WTC11 (cell line): Measurements from ENCODE around the gene SORT1. TPM values are rescaled to one million over a fixed set of nuclear protein-coding genes. Genes with fewer than 3 reads are reported as not detected.
A peak's percentile ranks its signal among the peaks of the same experiment; 100 is the strongest.

Experiments
- ATAC-seq: fragments of 200-7000 bp; cut with Tn5 transposase; 2 replicates; pipeline ENCODE4 v1.10.0; 2021; ENCODE audit warnings: mild to moderate bottlenecking, moderate library complexity
- CTCF ChIA-PET: fragments of 300-600 bp; sonication (Branson Sonifier 250); formaldehyde crosslinking; loops from one replicate; lab custom pipeline; 2021; ENCODE audit warnings: antibody characterized with exemption; lab: Charles Lee
- POLR2A ChIA-PET: fragments of 350-600 bp; sonication (Branson Sonifier 250); formaldehyde crosslinking; loops from one replicate; lab custom pipeline; 2021; ENCODE audit warnings: antibody characterized with exemption; lab: Charles Lee
- DNase-seq: peaks from one replicate; pipeline ENCODE4 v3.0.0; 2021; ENCODE audit warnings: low spot score
- H3K27ac Mint-ChIP-seq: 2 replicates; pipeline ENCODE4 v1.8.0; 2021; ENCODE audit warnings: mixed read lengths
- H3K27me3 Mint-ChIP-seq: 2 replicates; pipeline ENCODE4 v1.8.0; 2021; ENCODE audit warnings: low read depth, mild to moderate bottlenecking, moderate library complexity, mixed read lengths
- H3K36me3 Mint-ChIP-seq: 2 replicates; pipeline ENCODE4 v1.8.0; 2021; ENCODE audit warnings: mixed read lengths
- H3K4me1 Mint-ChIP-seq: 2 replicates; pipeline ENCODE4 v1.8.0; 2022; ENCODE audit warnings: mixed read lengths
- H3K4me3 Mint-ChIP-seq: 2 replicates; pipeline ENCODE4 v1.8.0; 2021; ENCODE audit warnings: mild to moderate bottlenecking, moderate library complexity, mixed read lengths
- H3K9me3 Mint-ChIP-seq: 2 replicates; pipeline ENCODE4 v1.8.0; 2021; ENCODE audit warnings: mixed read lengths
- TEAD1 ChIP-seq: sonication (generic); formaldehyde crosslinking; IDR thresholded peaks from 2 replicates; pipeline ENCODE4 v1.8.0; 2022; ENCODE audit warnings: mild to moderate bottlenecking, missing genetic modification reagents
- ZNF263 ChIP-seq: sonication (generic); formaldehyde crosslinking; IDR thresholded peaks from 2 replicates; pipeline ENCODE4 v1.8.1; 2022; ENCODE audit warnings: low read depth, mild to moderate bottlenecking, moderate library complexity, missing genetic modification reagents
- total RNA-seq: library from RNA; stranded (reverse); gene quantifications from 3 replicates; pipeline ENCODE4 v1.2.3, GENCODE V29; 2021
- TF ChIP-seq, protein P1 (sequence below): sonication (generic); formaldehyde crosslinking; IDR thresholded peaks from 2 replicates; pipeline ENCODE4 v1.8.0; 2022; ENCODE audit warnings: missing genetic modification reagents
- TF ChIP-seq, protein P2 (sequence below): sonication (generic); formaldehyde crosslinking; IDR thresholded peaks from 2 replicates; pipeline ENCODE4 v1.8.0; 2022; ENCODE audit warnings: mild to moderate bottlenecking, missing genetic modification reagents
- TF ChIP-seq, protein P3 (sequence below): fragments of 250-450 bp; sonication (Bioruptor Pico); IDR thresholded peaks from 2 replicates; pipeline ENCODE4 v1.9.0; 2021; ENCODE audit warnings: mild to moderate bottlenecking, borderline replicate concordance
- TF ChIP-seq, protein P4 (sequence below): sonication (generic); formaldehyde crosslinking; conservative IDR thresholded peaks from 2 replicates; pipeline ENCODE4 v1.8.1; 2022; ENCODE audit warnings: mild to moderate bottlenecking, missing genetic modification reagents
- TF ChIP-seq, protein P5 (sequence below): sonication (generic); formaldehyde crosslinking; IDR thresholded peaks from 2 replicates; pipeline ENCODE4 v1.8.1; 2023; ENCODE audit warnings: mild to moderate bottlenecking, missing genetic modification reagents
- TF ChIP-seq, protein P6 (sequence below): sonication (generic); formaldehyde crosslinking; IDR thresholded peaks from 2 replicates; pipeline ENCODE4 v1.8.0; 2023; ENCODE audit warnings: missing genetic modification reagents, mild to moderate bottlenecking, borderline replicate concordance
- TF ChIP-seq, protein P7 (sequence below): fragments of 200-600 bp; IDR thresholded peaks from 2 replicates; pipeline ENCODE4 v1.8.0; 2022; ENCODE audit warnings: antibody characterized with exemption
- TF ChIP-seq, protein P8 (sequence below): sonication (generic); formaldehyde crosslinking; IDR thresholded peaks from 2 replicates; pipeline ENCODE4 v1.8.0; 2023; ENCODE audit warnings: missing genetic modification reagents

SORT1 gene
- total RNA-seq, 1 experiment from 2014 or later, result 55.9 TPM

DNA sequence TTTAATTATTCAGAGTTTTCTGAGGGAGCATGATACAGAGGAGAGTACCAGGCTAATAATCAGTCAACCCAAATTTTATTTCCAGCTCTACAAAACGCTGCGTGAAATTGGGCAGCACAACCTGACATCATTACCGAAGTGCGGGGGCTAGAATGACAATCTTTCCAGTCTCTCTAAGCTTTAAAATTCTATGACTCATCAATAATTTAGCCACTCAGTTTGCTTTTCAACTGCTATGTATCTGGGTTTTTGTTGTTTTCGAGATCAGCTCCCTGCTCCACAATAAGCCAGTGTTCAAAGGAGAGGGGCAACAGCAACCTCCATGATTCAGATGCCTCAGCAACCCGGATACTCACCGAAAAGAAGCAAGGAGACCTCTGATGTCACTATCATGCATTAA is 13.9 kb downstream of the SORT1 start:
- DNase-seq, result no peak
- Mint-ChIP-seq H3K27ac (peak overlapping the region; percentile 69), H3K4me1 (peaks cover 33% of the 10 kb centered on the region), H3K36me3 (peaks cover 10% of the 10 kb centered on the region), H3K4me3 (no peak overlapping the region), H3K27me3 (no peaks in the 10 kb centered on the region), H3K9me3 (peaks cover 10% of the 10 kb centered on the region)
- POLR2A ChIA-PET, result interaction anchor here (1.2 to 1.3 kb wide), 2 partner anchors 14 to 101 kb away, joined by 5 to 6 read pairs; partner anchors contain the start of genes PSRC1 and SORT1
- TF ChIP-seq, protein P1, sequence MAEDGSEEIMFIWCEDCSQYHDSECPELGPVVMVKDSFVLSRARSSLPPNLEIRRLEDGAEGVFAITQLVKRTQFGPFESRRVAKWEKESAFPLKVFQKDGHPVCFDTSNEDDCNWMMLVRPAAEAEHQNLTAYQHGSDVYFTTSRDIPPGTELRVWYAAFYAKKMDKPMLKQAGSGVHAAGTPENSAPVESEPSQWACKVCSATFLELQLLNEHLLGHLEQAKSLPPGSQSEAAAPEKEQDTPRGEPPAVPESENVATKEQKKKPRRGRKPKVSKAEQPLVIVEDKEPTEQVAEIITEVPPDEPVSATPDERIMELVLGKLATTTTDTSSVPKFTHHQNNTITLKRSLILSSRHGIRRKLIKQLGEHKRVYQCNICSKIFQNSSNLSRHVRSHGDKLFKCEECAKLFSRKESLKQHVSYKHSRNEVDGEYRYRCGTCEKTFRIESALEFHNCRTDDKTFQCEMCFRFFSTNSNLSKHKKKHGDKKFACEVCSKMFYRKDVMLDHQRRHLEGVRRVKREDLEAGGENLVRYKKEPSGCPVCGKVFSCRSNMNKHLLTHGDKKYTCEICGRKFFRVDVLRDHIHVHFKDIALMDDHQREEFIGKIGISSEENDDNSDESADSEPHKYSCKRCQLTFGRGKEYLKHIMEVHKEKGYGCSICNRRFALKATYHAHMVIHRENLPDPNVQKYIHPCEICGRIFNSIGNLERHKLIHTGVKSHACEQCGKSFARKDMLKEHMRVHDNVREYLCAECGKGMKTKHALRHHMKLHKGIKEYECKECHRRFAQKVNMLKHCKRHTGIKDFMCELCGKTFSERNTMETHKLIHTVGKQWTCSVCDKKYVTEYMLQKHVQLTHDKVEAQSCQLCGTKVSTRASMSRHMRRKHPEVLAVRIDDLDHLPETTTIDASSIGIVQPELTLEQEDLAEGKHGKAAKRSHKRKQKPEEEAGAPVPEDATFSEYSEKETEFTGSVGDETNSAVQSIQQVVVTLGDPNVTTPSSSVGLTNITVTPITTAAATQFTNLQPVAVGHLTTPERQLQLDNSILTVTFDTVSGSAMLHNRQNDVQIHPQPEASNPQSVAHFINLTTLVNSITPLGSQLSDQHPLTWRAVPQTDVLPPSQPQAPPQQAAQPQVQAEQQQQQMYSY (CRISPR knock-in tag), result no peak
- no peak for TF ChIP-seq TEAD1 (CRISPR knock-in tag)
- TF ChIP-seq, protein P2, sequence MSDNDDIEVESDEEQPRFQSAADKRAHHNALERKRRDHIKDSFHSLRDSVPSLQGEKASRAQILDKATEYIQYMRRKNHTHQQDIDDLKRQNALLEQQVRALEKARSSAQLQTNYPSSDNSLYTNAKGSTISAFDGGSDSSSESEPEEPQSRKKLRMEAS (CRISPR knock-in tag), result no peak
- TF ChIP-seq, protein P3, sequence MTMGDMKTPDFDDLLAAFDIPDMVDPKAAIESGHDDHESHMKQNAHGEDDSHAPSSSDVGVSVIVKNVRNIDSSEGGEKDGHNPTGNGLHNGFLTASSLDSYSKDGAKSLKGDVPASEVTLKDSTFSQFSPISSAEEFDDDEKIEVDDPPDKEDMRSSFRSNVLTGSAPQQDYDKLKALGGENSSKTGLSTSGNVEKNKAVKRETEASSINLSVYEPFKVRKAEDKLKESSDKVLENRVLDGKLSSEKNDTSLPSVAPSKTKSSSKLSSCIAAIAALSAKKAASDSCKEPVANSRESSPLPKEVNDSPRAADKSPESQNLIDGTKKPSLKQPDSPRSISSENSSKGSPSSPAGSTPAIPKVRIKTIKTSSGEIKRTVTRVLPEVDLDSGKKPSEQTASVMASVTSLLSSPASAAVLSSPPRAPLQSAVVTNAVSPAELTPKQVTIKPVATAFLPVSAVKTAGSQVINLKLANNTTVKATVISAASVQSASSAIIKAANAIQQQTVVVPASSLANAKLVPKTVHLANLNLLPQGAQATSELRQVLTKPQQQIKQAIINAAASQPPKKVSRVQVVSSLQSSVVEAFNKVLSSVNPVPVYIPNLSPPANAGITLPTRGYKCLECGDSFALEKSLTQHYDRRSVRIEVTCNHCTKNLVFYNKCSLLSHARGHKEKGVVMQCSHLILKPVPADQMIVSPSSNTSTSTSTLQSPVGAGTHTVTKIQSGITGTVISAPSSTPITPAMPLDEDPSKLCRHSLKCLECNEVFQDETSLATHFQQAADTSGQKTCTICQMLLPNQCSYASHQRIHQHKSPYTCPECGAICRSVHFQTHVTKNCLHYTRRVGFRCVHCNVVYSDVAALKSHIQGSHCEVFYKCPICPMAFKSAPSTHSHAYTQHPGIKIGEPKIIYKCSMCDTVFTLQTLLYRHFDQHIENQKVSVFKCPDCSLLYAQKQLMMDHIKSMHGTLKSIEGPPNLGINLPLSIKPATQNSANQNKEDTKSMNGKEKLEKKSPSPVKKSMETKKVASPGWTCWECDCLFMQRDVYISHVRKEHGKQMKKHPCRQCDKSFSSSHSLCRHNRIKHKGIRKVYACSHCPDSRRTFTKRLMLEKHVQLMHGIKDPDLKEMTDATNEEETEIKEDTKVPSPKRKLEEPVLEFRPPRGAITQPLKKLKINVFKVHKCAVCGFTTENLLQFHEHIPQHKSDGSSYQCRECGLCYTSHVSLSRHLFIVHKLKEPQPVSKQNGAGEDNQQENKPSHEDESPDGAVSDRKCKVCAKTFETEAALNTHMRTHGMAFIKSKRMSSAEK (CRISPR knock-in tag), result no peak
- TF ChIP-seq, protein P4, sequence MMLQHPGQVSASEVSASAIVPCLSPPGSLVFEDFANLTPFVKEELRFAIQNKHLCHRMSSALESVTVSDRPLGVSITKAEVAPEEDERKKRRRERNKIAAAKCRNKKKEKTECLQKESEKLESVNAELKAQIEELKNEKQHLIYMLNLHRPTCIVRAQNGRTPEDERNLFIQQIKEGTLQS (CRISPR knock-in tag), result no peak
- no peak for TF ChIP-seq ZNF263
- TF ChIP-seq, protein P5, sequence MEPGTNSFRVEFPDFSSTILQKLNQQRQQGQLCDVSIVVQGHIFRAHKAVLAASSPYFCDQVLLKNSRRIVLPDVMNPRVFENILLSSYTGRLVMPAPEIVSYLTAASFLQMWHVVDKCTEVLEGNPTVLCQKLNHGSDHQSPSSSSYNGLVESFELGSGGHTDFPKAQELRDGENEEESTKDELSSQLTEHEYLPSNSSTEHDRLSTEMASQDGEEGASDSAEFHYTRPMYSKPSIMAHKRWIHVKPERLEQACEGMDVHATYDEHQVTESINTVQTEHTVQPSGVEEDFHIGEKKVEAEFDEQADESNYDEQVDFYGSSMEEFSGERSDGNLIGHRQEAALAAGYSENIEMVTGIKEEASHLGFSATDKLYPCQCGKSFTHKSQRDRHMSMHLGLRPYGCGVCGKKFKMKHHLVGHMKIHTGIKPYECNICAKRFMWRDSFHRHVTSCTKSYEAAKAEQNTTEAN (CRISPR knock-in tag), result no peak
- TF ChIP-seq, protein P6, sequence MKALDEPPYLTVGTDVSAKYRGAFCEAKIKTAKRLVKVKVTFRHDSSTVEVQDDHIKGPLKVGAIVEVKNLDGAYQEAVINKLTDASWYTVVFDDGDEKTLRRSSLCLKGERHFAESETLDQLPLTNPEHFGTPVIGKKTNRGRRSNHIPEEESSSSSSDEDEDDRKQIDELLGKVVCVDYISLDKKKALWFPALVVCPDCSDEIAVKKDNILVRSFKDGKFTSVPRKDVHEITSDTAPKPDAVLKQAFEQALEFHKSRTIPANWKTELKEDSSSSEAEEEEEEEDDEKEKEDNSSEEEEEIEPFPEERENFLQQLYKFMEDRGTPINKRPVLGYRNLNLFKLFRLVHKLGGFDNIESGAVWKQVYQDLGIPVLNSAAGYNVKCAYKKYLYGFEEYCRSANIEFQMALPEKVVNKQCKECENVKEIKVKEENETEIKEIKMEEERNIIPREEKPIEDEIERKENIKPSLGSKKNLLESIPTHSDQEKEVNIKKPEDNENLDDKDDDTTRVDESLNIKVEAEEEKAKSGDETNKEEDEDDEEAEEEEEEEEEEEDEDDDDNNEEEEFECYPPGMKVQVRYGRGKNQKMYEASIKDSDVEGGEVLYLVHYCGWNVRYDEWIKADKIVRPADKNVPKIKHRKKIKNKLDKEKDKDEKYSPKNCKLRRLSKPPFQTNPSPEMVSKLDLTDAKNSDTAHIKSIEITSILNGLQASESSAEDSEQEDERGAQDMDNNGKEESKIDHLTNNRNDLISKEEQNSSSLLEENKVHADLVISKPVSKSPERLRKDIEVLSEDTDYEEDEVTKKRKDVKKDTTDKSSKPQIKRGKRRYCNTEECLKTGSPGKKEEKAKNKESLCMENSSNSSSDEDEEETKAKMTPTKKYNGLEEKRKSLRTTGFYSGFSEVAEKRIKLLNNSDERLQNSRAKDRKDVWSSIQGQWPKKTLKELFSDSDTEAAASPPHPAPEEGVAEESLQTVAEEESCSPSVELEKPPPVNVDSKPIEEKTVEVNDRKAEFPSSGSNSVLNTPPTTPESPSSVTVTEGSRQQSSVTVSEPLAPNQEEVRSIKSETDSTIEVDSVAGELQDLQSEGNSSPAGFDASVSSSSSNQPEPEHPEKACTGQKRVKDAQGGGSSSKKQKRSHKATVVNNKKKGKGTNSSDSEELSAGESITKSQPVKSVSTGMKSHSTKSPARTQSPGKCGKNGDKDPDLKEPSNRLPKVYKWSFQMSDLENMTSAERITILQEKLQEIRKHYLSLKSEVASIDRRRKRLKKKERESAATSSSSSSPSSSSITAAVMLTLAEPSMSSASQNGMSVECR (CRISPR knock-in tag), result no peak
- TF ChIP-seq, protein P7, sequence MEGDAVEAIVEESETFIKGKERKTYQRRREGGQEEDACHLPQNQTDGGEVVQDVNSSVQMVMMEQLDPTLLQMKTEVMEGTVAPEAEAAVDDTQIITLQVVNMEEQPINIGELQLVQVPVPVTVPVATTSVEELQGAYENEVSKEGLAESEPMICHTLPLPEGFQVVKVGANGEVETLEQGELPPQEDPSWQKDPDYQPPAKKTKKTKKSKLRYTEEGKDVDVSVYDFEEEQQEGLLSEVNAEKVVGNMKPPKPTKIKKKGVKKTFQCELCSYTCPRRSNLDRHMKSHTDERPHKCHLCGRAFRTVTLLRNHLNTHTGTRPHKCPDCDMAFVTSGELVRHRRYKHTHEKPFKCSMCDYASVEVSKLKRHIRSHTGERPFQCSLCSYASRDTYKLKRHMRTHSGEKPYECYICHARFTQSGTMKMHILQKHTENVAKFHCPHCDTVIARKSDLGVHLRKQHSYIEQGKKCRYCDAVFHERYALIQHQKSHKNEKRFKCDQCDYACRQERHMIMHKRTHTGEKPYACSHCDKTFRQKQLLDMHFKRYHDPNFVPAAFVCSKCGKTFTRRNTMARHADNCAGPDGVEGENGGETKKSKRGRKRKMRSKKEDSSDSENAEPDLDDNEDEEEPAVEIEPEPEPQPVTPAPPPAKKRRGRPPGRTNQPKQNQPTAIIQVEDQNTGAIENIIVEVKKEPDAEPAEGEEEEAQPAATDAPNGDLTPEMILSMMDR, result no peak
- TF ChIP-seq, protein P8, sequence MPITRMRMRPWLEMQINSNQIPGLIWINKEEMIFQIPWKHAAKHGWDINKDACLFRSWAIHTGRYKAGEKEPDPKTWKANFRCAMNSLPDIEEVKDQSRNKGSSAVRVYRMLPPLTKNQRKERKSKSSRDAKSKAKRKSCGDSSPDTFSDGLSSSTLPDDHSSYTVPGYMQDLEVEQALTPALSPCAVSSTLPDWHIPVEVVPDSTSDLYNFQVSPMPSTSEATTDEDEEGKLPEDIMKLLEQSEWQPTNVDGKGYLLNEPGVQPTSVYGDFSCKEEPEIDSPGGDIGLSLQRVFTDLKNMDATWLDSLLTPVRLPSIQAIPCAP (CRISPR knock-in tag), result no peak
- no peak for ATAC-seq
- CTCF ChIA-PET, result interaction anchor here (1.0 to 3.6 kb wide), 2 partner anchors 14 to 183 kb away, joined by 3 to 23 read pairs; partner anchors contain the start of gene SORT1
